GM18858 (cell line): ENCODE measurements around the gene ZBED4.

Experiments used
- ATAC-seq: cut with Tn5 transposase; IDR thresholded peaks from one replicate; pipeline ENCODE4 v1.9.1; 2021; ENCODE audit not compliant: unreplicated experiment

The ZBED4 gene

DNA sequence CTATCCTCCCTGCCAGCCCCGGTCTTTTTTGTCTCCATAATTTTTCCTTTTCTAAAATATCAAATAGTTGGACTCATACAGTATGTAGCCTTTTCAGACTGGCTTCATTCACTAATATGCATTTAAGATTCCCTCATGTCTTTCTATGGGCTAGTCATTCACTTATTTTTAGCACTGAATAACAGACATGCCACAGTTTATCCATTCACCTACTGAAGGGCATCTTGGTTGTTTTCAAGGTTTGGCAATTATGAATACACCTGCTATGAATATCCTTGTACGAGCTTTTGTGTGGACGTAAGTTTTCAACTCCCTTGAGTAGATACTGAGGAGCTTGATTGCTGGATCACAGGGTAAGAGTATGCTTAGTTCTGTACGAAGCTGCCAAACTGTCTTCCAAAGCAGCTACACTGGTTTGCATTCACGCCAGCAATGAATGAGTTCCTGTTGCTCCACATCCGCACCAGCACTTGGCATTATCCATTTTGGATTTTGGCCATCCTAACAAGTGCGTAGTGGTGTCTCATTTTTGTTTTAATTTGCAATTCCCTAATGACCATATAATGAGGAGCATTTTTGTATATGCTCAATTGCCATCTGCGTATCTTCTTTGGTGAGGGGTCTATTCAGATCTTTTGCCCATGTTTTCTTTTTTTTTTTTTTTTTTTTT is 43.5 kb downstream of the ZBED4 start:
- ATAC-seq: no peak

DNA sequence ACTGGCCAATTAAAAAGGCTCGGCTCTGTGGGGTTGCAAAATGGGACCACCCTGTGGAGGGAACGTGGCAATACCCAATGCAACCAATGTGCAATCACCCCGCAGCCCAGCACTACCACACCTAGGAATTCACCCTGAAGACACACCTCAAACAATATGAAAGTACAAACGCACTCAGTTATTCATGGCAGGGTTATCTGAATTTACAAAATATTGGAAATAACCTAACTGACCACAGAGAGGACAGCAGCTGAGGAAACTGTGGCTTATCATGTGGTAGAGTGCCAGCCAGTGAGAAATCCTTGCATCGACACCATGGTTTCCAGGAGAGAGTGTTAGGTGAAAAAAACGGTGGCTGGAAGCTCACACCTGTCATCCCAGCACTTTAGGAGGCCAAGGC is 45.9 kb downstream of the ZBED4 start:
- ATAC-seq: no peak

DNA sequence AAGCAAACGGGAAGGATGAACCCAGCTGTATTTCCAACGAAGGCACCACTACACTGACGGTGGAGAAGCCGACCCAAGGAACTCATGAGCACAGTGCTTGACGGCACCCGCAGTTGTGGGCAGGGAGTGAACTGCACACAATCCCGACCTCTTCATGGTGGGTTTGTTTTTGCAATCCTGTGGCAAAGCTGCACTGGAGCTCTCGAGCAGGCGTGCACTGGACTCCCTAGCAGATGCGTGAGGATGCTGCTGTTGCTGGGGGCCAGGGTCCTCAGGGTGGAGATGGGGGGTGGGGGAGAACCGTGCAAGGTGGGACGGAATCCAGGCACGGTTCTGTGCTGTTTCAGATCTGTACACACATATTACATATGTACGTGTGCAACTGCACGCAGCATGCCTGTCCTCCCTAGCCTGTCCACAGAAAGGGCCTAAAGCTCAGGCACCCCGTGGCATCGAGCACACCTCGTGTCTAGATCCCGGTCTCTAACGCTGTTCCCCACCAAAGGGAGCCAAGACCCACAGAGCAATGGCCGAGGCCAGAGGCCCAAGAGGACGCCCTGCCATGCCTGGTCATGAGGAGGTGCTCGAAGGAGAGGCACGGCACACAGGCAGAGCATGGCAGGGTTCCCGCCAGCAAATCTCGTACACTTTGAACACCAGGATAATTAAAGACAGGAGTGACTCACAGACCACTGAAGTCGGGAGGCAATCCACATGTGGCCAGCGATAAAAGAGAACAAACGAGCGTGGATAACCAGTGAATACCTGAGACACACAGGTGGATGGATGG is 47.0 kb downstream of the ZBED4 start:
- no peak for ATAC-seq

DNA sequence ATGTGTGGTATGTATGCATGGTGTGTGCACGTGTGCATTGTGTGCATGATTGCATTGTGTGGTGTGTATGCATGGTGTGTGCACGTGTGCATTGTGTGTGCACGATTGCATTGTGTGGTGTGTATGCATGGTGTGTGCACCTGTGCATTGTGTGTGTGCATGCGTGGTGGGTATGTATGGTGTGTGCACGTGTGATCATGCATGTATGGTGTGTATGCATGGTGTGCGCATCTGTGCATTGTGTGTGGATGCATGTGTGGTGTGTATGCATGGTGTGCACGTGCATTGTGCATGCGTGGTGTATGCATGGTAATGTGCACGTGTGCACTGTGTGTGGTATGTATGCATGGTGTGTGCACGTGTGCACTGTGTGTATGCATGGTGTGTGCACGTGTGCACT is 47.8 kb downstream of the ZBED4 start:
- ATAC-seq: no peak

DNA sequence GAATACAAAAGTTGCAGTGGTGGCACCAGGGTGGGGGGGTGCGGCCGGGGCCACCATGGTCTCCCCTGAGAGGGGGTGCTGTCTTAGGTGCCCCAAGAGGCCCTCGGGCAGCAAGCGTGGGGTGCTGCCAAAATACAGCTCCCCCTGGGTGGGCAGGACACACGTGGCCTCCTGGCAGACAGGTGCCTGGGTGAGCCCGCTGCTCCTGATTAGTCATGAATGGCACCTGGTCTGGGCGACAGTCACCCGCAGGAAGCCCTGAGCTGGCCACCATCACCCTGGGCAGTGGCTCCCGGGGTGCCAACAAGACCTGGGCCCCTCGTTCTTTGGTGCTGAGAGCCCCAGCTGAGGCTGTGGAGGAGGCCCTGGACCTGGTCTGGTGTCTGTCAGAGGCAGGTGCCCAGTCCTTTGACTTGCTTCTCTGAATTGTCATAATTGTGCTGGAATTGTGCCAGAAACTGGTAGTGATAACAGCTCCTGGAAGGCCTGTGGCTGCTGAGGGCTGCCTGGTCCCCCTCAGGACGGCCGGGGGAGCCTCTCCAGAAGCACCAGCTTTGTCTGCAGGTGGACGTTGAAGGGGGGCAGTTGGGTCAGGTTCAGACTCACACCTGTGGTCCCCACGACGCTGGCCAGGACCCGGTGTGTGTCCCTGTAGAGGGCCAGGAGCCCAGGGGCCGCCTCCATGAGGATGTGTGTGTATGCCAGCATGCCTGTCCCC is 49.8 kb downstream of the ZBED4 start:
- ATAC-seq: no peak

DNA sequence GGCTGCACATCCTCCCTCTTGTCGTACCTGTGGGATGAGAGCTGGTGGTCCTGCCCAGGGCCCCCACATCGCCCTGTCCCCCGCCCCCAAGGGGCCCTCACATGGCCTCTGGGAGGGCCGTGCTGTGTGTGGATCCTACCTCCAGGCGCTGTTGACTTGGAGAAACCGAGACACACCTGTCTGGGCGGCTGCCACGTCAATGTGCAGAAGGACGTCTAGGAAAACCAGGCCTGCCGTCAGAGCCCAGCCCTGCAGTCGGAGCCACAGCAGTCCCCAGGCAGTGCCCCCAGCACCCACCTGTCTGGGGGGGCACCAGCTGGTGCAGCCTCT is 50.4 kb downstream of the ZBED4 start:
- no peak for ATAC-seq

DNA sequence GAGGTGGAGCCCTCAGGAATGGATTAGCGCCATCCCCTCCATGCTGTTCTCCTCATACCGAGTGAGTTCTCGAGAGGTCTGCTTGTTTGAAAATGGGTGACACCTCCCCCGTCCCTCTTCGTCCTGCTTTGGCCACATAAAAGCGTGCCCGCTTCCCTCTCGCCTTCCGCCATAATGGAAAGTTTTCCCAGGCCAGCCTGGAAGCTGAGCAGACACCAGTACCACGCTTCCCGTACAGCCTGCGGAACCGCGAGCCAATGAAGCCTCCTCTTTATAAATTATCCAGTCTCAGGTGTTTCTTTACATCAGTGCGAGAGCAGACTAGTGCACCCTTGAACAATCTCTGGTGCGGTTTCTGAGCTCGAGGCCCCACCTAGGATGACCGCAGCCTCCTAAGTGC is 51.8 kb downstream of the ZBED4 start:
- no peak for ATAC-seq

DNA sequence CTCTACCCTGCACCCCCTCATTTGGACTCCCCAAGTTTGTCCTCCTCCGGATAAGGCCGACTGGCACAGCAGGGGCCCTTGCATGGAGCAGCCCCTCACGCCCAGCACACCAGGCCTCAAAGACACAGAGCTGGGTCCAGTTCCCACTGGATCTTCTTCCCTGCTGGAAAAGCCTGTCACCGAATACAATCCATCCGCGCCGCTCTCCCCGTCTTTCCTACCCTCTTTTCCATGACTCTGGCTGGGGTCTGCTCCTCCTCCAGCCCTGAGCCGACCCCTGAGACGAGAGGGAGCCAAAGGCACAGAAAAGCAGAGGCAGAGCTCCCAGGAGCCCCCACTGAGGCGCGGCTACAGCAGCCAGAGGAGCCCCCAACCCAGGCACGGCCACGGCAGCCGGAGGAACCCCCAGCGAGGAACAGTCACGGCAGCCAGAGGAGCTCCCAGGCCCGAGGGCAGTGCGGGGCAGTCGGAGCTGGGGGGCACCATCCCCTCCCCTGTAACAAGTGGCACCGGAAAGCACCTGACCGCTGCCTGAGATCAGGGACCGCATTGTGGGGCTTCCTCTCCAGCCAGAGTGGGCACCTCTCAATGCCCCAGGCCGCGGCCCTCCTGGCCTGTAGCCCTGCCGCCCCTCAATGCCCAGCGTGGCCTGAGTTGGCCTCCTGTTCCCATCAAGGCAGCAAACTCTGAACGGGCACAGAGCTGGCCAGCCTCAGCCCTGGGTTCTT is 52.6 kb downstream of the ZBED4 start:
- ATAC-seq: no peak

DNA sequence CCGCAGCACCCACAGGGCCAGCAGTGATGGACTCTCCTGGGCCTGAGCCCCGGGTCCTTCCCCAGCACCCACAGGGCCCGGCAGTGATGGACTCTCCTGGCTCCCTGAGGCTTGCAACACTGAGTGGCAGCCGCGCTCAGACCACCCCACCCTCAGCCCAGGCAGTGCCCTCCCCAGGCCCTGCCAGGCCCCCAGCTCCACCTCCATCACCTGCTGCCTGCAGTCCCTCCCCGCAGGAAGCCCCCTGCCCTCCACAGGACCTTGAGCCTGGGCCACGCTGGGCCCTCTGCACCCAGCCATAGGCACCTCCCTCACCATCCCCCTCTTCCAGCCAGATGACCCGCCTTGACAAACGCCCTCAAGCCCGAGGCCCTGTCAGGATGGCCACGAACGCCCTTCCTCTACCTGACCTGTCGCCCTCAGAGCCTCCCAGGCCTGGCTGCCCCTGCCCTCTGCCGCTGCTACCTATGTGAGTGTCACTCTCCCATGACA is 53.2 kb downstream of the ZBED4 start:
- no peak for ATAC-seq

DNA sequence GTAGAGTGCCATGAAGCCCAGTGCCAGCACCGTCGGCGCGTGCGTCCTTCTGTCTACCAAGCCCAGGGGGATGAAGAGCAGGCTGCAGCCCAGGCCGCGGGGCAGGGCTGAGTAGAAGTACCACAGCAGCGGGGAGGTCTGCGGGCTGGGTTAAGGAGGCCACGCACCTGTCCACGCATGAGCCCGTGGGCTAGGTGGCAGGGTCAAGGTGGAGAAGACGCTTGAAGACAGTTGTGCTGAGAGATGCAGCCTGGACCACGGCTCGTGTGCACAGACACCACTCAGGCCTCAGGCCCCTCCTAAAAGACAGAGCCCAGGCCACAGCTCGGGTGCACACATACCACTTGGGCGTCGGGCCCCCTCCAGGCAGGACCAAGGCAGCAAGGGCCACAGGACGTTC is 54.2 kb downstream of the ZBED4 start:
- ATAC-seq: no peak

DNA sequence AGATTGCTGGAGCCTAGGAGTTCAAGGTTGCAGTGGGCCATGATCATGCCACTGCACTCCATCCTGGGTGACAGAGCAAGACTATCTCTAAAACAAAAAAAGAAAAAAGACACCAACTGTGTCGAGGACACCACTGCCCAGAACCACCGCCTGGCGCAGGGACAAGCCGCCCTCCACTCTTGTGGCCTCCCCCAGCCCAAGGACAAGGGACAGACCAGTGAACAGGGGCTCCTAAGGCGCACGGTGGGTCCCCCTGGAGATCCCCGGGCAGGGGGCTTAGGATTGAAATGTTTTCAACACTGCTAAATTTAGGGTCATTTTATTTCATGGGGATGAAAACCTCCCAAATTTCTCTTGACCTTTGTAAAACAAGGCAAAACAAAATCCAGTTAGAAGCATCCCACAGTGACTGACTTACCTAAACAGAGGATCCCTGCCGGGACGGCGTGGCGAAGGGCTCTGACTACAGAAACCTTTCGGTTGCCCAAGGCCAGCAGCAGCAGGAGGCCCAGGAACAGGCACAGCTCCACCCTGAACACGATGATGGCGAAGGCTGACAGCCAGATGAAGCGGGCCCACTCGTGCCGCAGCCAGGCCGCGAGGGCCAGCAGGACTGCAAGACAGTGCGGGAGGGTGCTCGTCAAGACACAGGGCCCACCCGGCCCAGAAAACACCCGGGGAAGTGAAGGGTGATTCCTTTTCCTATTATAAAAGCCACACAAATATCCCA is 56.0 kb downstream of the ZBED4 start:
- no peak for ATAC-seq

DNA sequence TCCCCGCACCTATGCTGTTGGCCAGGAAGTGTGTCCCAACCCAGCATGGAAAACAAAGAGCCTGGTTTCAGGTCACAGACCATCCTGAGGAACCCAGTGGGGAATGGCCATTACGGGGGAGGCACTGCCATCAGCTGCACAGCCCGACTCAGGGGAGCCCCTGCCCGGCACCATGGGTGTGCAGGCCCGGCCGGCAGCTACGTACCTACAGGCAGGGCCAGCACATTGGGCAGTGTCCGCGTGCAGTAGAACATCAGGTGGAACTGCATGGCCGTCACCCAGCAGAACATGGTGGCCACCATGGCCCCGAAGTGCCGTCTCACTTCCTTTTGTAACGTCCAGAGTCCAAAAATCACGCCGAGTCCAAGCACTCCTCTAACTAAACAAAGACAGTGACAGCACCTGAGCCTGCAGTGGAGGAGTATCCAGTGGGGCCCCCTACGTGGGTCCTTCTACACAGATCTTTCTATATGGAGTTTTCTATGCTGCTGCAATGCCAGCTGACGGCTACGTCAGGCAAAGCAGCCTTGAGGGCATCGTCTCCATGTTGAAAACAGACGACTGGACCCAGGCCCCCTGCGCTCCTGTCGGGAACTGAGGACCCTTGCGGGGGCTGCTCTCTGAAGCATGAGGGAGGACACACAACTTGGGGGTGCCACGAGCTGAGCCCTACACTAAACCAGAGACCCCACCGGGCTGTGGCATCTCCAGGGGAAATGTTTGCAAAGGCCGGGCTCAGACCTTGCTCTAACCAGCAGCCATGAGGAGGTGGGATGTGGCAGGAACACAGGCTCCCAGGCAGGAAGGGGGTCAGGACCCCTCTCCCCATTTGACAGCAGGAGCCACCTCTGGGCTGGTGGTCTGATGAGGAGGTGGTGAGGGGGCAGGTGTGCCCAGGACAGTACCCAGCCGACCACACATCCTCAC is 56.8 kb downstream of the ZBED4 start:
- no peak for ATAC-seq

DNA sequence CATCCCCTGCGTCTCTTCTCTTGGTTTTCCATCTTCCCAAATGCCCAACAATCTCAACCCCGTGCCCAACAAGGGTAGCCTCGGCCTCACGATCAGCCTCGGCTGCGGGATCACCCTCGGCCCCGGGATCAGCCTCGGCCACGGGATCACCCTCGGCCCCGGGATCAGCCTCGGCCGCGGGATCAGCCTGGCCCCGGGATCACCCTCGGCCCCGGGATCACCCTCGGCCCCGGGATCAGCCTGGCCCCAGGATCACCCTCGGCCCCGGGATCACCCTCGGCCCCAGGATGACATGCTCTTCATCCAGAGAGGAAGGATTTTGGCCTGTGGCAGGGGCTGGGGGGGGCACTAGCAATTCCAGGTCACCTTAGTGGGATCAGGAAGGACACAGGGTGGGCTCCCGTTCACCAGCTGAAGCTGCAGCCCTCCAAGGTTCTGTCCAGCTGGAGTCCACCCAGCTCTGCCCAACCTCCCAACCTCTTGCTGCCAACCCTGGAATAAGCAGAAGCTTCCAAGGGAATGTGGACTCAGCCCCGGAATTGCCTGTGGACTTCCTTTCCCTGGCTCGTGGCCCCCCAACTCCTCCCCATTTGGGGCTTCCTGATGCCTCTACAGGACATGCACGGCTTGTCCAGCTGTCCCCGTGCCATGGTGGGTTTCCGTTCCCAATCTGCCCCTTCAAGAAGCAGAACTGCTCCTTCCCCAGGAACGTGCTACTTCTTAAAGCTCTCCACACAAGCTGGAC is 58.4 kb downstream of the ZBED4 start:
- no peak for ATAC-seq

DNA sequence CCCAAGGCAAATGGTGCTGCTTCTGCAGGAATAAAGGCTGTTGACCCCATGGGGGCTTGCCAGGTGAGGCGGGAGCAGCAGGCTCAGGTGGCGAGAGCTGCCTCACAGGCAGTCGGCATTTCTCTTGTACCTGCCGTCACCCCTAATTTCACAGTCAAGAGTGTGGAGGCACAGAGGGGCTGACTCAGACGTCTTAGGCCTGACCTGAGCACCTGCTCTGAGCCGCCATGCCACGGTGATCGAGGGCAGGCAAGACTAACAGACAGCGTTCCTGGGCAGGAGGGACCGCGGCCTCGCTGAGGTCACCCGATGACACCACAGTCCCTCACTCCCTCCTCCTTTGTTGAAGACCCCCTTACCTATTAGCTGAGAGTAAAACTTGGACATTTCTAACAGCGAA is 59.4 kb downstream of the ZBED4 start:
- ATAC-seq: no peak

DNA sequence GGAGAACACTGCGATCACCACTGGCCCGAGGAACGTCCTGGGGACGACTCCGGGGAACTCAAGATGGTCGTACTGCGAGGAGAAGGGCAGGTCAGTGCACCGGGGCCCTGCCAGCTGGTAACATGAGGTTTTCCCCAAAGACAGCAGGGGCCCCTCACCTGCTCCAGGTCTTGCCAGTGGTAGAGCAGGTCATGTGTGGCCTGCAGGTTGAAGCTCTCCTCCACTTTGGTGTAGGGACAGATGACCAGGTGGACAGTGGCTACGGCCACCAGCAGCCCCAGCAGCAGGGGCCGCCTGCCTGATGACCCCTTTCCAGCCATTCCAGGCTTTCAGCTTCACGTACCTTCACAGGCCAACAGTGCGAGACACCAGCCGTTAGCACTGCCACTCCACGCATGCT is 59.8 kb downstream of the ZBED4 start:
- no peak for ATAC-seq

DNA sequence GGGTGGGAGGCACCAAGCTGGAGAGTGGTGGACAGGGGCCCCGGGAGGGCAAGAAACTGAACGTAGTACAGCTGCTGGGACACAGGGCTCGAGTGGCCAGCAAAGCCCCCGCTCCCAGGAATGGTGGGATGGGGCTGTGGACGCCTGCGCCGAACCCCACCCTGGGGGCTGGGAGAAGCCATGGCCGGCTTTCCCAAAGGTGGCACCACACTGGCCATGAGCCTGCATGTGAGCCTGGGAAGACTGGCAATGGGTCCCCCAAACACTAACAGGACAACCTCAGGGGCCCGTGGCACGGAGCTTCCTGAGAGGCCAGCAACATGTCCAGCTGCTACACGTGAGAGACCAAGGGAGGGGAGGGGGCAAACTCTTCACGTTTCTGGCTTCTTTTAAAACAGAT is 60.6 kb downstream of the ZBED4 start:
- no peak for ATAC-seq

DNA sequence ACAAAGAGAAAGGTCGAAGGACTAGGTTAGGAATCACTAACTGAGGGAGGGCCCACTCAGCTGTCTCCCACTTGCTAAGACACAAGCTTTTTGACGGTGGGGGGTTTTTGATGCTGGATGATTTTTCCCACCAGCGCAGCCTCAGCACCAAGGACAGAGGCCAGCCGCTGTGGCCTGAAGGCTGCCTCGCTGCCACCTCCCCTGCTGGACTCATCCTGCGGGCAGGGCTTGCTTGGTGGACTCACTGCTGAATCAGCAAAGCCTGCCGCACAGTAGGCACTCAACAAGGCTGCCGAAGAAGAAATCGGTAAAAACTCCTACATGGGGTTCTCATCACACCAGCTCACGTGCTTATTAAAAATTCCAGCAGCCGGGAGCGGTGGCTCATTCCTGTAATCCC is 62.0 kb downstream of the ZBED4 start:
- no peak for ATAC-seq

DNA sequence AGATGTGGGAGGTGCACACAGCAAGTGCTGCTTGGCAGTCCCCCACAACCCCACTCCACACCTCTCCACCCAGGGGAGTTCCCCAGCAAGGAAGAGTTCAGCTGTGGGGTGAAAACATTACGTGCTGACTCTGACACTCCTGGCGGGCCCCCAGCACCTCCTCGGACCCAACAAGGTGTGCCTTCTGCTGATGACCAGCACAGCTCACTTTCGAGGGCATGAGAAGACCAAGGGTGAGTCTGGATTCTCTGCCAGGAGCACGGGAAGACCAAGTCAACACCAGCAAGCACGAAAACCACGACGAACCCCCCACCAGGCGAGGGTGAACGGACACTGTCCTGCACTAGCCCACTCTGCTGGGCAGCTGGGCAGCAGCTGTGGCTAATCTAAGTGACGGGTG is 63.2 kb downstream of the ZBED4 start:
- no peak for ATAC-seq
